ENCODE data around the gene TMEM271.

The TMEM271 gene

GRCh38 chr4:579543-580175 is 3.6 kb upstream of the TMEM271 start:
- H3K9me3 ChIP-seq, result no peaks in the 10 kb centered on the region; the same call in 1 of the 2 replicates
- peaks cover 27% of the 10 kb centered on the region for H3K27me3 ChIP-seq (ENCODE audit: low read depth)
- no peak for DNase-seq (ENCODE audit: low spot score in 2 of 2)
- H3K36me3 ChIP-seq (replicated peaks), result no peaks in the 10 kb centered on the region
- in situ Hi-C loops (cut with MboI; ENCODE audit: low sequenced_read_pairs), result no loop called here
- H3K4me1 ChIP-seq, result no peaks in the 10 kb centered on the region
- H3K4me3 ChIP-seq, result no peak overlapping the region

GRCh38 chr4:578451-579443 is 2.7 kb upstream of the TMEM271 start:
- peaks cover 34% of the 10 kb centered on the region for H3K27me3 ChIP-seq (ENCODE audit: low read depth)
- no peaks in the 10 kb centered on the region; the same call in 1 of the 2 replicates for H3K9me3 ChIP-seq
- H3K36me3 ChIP-seq (replicated peaks), result no peaks in the 10 kb centered on the region
- H3K4me1 ChIP-seq, result no peaks in the 10 kb centered on the region
- DNase-seq (ENCODE audit: low spot score in 2 of 2), result no peak
- no peak overlapping the region for H3K4me3 ChIP-seq
- in situ Hi-C loops (cut with MboI; ENCODE audit: low sequenced_read_pairs), result no loop called here

GRCh38 chr4:577499-578450 is 1.7 kb upstream of the TMEM271 start:
- peak in 1 of 2 experiments; percentile 39 for DNase-seq (ENCODE audit: low spot score in 2 of 2)
- Histone ChIP-seq H3K4me3 (peak overlapping the region; percentile 3; the same call in 1 of the 2 replicates), H3K27me3 (ENCODE audit: low read depth) (peaks cover 34% of the 10 kb centered on the region), H3K36me3 (replicated peaks) (no peaks in the 10 kb centered on the region), H3K4me1 (no peaks in the 10 kb centered on the region), H3K9me3 (no peaks in the 10 kb centered on the region)
- in situ Hi-C loops (cut with MboI; ENCODE audit: low sequenced_read_pairs), result no loop called here

GRCh38 chr4:576991-577498 is 950 bp upstream of the TMEM271 start:
- in situ Hi-C loops (cut with MboI; ENCODE audit: low sequenced_read_pairs), result no loop called here
- H3K36me3 ChIP-seq (replicated peaks), result no peaks in the 10 kb centered on the region
- H3K4me3 ChIP-seq, result peak overlapping the region; percentile 3; the same call in 1 of the 2 replicates
- H3K4me1 ChIP-seq, result no peaks in the 10 kb centered on the region
- peak in 1 of 2 experiments; percentile 17 for DNase-seq (ENCODE audit: low spot score in 2 of 2)
- no peaks in the 10 kb centered on the region for H3K9me3 ChIP-seq
- H3K27me3 ChIP-seq (ENCODE audit: low read depth), result peaks cover 34% of the 10 kb centered on the region

DNA sequence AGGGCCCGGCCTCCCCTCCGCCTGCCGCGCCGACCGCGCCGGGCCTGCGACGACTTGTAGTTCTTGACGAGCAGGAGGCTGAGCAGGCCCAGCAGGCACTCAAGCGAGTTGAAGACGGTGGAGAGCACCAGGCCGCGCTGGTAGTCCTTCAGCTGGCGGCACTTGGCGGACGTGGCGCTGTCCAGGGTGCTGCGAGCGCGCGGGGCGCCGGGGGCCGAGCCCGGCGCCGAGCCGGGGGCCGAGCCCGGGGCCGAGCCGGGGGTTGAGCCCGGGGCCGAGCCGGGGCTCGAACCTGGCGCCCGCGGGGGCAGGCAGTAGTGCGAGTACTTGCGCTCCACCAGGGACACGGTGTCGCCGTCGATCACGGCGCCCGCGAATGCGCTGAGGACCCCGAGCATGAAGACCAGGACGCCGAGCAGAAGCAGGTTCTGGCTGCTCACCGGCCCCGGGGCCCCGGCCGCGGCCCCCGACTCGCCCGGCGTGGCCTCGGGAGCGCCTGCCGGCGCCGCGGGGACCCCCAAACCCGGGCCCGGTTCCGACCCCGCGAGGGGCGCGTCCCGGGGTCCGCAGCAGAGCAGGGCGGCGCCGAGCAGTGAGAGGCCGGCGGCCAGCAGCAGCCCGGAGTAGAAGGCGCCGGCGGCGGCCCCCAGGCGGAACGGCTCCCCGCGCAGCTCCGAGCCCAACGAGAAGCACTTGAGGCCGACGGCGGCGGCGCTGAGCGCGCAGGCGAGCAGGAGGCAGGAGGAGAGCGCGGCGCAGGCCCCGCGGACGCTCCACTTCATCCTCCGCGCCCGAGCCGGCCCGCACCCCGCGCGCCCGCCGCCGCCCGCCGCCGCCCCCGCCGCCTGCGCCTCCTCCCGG is 584 bp downstream of the TMEM271 start:
- DNase-seq (ENCODE audit: low spot score in 2 of 2), result peak in 1 of 2 experiments; percentile 46
- Histone ChIP-seq H3K4me1 (no peaks in the 10 kb centered on the region), H3K4me3 (no peak overlapping the region), H3K9me3 (no peaks in the 10 kb centered on the region), H3K36me3 (replicated peaks) (no peaks in the 10 kb centered on the region), H3K27me3 (ENCODE audit: low read depth) (peaks cover 34% of the 10 kb centered on the region)
- in situ Hi-C loops (cut with MboI; ENCODE audit: low sequenced_read_pairs), result no loop called here

DNA sequence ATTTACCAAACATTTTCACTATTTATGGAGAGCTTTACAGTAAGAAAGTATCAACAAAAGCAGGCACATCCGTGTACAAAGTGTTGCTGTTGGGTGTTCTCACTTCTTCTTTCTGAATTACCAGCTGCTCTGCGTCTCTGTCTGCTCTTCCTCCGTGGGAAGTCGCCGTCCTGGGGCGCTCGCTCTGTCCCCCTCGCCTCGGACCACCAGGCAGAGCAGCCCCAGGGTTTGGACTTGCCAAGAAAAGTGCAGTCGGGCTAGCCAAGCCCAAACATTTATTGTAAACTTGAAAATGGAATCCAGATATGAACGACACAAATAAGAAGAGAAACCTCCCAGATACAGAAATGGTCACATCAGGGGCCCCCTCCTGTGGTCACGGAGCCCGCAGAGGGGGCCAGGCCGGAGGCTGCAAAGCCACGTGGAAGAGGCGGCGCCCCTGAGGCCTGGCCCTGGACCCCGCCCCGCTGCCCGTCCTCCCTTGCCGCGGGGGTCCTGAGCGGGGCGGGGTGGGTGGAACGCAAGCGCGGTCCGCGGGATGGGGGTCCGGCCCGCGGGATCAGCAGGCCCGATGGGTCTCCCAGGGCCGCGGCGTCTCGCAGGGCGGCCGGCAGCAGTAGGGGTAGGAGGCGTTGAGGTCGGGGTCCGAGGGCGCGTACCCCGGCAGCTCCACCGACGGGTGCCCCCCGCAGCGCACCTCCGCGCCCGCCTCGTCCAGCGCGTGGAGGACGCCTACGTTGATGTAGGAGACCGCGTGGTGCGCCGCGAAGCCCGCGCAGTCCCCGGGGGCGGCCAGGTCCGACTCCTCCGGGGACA is 1.5 kb downstream of the TMEM271 start:
- in situ Hi-C loops (cut with MboI; ENCODE audit: low sequenced_read_pairs), result no loop called here
- Histone ChIP-seq H3K4me3 (no peak overlapping the region), H3K9me3 (no peaks in the 10 kb centered on the region), H3K4me1 (no peaks in the 10 kb centered on the region), H3K36me3 (replicated peaks) (no peaks in the 10 kb centered on the region), H3K27me3 (ENCODE audit: low read depth) (peaks cover 32% of the 10 kb centered on the region)
- DNase-seq (ENCODE audit: low spot score in 2 of 2), result no peak

GRCh38 chr4:573122-573892 is 2.8 kb downstream of the TMEM271 start:
- in situ Hi-C loops (cut with MboI; ENCODE audit: low sequenced_read_pairs), result no loop called here
- no peak for DNase-seq (ENCODE audit: low spot score in 2 of 2)
- Histone ChIP-seq H3K36me3 (replicated peaks) (no peaks in the 10 kb centered on the region), H3K27me3 (ENCODE audit: low read depth) (peaks cover 20% of the 10 kb centered on the region), H3K9me3 (no peaks in the 10 kb centered on the region), H3K4me3 (no peak overlapping the region), H3K4me1 (no peaks in the 10 kb centered on the region)

GRCh38 chr4:572594-572993 is 3.5 kb downstream of the TMEM271 start:
- Histone ChIP-seq H3K27me3 (ENCODE audit: low read depth) (peaks cover 12% of the 10 kb centered on the region), H3K36me3 (replicated peaks) (no peaks in the 10 kb centered on the region), H3K9me3 (no peaks in the 10 kb centered on the region), H3K4me3 (no peak overlapping the region), H3K4me1 (no peaks in the 10 kb centered on the region)
- no peak for DNase-seq (ENCODE audit: low spot score in 2 of 2)
- in situ Hi-C loops (cut with MboI; ENCODE audit: low sequenced_read_pairs), result no loop called here

DNA sequence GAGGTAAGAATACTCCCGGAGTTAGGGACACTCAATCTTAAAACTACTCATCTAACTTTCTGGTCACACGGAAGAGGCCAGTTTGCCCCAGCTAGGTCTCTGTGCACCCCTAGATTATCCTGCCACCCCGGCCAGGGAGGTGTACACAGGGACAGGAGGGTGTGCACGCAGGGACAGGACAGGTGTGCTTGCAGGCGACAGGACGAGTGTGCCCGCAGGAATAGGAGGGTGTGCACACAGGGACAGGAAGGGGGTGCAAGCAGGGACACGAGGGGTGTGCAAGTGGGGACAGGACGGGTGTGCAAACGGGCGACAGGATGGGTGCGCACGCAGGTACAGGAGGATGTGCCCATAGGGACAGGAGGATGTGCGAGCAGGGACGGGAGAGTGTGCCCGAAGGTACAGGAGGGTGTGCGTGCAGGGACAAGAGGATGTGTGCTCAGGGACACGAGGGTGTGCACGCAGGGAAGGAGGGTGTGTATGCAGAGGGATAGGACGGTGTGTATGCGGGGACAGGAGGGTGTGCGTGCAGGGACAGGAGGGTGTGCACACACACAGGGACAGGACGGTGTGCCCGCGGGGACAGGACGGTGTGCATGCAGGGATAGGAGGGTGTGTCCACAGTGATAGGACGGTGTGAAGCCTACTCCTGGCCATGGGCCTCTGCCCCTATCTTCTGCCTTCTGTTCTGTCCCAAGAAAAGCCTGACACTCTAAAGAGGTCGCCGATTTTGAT is 4.1 kb downstream of the TMEM271 start:
- DNase-seq (ENCODE audit: low spot score in 2 of 2), result no peak
- no peaks in the 10 kb centered on the region for H3K4me1 ChIP-seq
- in situ Hi-C loops (cut with MboI; ENCODE audit: low sequenced_read_pairs), result no loop called here
- H3K9me3 ChIP-seq, result no peaks in the 10 kb centered on the region
- peaks cover 7% of the 10 kb centered on the region; the same call in 1 of the 2 replicates for H3K27me3 ChIP-seq (ENCODE audit: low read depth)
- no peaks in the 10 kb centered on the region for H3K36me3 ChIP-seq (replicated peaks)
- no peak overlapping the region for H3K4me3 ChIP-seq

DNA sequence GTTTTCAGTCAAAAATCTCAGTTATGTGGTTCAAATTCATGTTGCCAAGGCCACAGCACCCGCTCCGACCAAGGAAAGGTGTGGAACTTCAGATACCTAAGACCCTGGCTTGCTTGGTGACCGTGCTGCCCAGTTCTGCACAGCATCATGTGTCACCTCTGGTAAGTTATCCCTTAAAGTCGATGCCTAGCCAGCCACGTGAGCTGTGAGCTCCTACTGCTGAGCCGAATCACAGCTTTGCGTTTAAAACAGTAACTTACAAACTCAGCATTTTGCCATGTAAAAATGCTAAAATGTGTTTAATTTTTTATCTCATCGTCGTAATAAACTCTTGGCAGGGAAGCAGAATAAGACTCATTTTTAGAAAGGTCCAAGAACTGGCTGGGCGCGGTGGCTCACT is 5.3 kb downstream of the TMEM271 start:
- no peak for DNase-seq (ENCODE audit: low spot score in 2 of 2)
- Histone ChIP-seq H3K27me3 (ENCODE audit: low read depth) (peaks cover 7% of the 10 kb centered on the region; the same call in 1 of the 2 replicates), H3K4me1 (no peaks in the 10 kb centered on the region), H3K36me3 (replicated peaks) (no peaks in the 10 kb centered on the region), H3K4me3 (no peak overlapping the region), H3K9me3 (no peaks in the 10 kb centered on the region)
- in situ Hi-C loops (cut with MboI; ENCODE audit: low sequenced_read_pairs), result no loop called here
